HepG2 (cell line): Measurements from ENCODE around the gene TBRG1. TPM values are rescaled to one million over a fixed set of nuclear protein-coding genes. Genes with fewer than 3 reads are reported as not detected.

Experiments used
- ATAC-seq: fragments of 200-7000 bp; cut with Tn5 transposase; 3 replicates; pipeline ENCODE4 v1.9.1; 2020; ENCODE audit warnings: mild to moderate bottlenecking, moderate library complexity
- BruUV-seq: library from RNA; stranded (reverse); fragments of 400-500 nt; replicated peaks from 2 replicates; lab custom pipeline; 2021; lab: Mats Ljungman, UMichigan
- CTCF ChIA-PET: fragments of 300-600 bp; formaldehyde crosslinking; extraction: SDS; loops from one replicate; lab custom pipeline; 2021; ENCODE audit warnings: low total read pairs, inconsistent platforms, low intra/inter-chr PET ratio; lab: Yijun Ruan, JAX
- POLR2A ChIA-PET: fragments of 350-600 bp; sonication (Branson Sonifier 250); formaldehyde crosslinking; loops from one replicate; lab custom pipeline; 2020; ENCODE audit warnings: antibody characterized with exemption, inconsistent platforms; lab: Yijun Ruan, JAX
- DNase-seq: peaks from one replicate; pipeline ENCODE4 v3.0.0-alpha.2; 2015; ENCODE audit warnings: low spot score
- FAIRE-seq: peaks from 3 replicates; lab custom pipeline; 2011; peaks lifted over from hg19 to GRCh38; lab: Jason Lieb, UNC
- H2AFZ ChIP-seq: one replicate; pipeline ENCODE4 v1.6.1; 2011; ENCODE audit warnings: low read length, inconsistent platforms
- H3K27ac ChIP-seq: fragments of 300-600 bp; 3 replicates; pipeline ENCODE4 v1.8.0; 2011; ENCODE audit warnings: mixed run types, mild to moderate bottlenecking, mixed read lengths, low read length, inconsistent platforms; ENCODE audit not compliant: insufficient read depth; ENCODE audit errors: extremely low read length
- H3K27me3 ChIP-seq, 2 experiments: fragments of 200-600 bp in 1 of 2; 2 replicates in 1 of 2; 3 replicates in 1 of 2; pipeline versions ENCODE4 v1.6.0 to v1.8.0; 2011; ENCODE audit warnings: low read length in 2 of 2, mild to moderate bottlenecking in 2 of 2, moderate library complexity in 2 of 2, inconsistent platforms in 1 of 2; ENCODE audit not compliant: insufficient read depth in 2 of 2, control insufficient read depth in 1 of 2
- H3K36me3 ChIP-seq, 2 experiments: fragments of 200-600 bp in 1 of 2; replicated peaks in 1 of 2; 2 replicates in 1 of 2; 3 replicates in 1 of 2; pipeline versions ENCODE4 v1.5.1 to v1.8.0; 2011; ENCODE audit warnings: low read length in 2 of 2, inconsistent platforms in 1 of 2; ENCODE audit not compliant: insufficient read depth in 2 of 2, control insufficient read depth in 1 of 2
- H3K4me1 ChIP-seq: 2 replicates; pipeline ENCODE4 v1.5.1; 2012; ENCODE audit warnings: low read length, inconsistent platforms; ENCODE audit not compliant: insufficient read depth
- H3K4me2 ChIP-seq: 2 replicates; pipeline ENCODE4 v1.6.0; 2011; ENCODE audit warnings: low read depth, low read length, inconsistent platforms
- H3K4me3 ChIP-seq, 3 experiments: fragments of 200-600 bp in 1 of 3; sonication (generic), shearing (Covaris generic) in 1 of 3; replicated peaks in 1 of 3; 2 replicates each; pipeline ENCODE4 v1.5.1; 2011 to 2016; ENCODE audit warnings: low read length in 3 of 3, inconsistent platforms in 2 of 3, low read depth in 2 of 3, mild to moderate bottlenecking in 2 of 3, control low read depth in 1 of 3, mixed read lengths in 1 of 3; ENCODE audit not compliant: insufficient read depth in 1 of 3
- H3K79me2 ChIP-seq: one replicate; pipeline ENCODE4 v1.6.1; 2011; ENCODE audit warnings: low read length, inconsistent platforms; ENCODE audit not compliant: insufficient read depth
- H3K9ac ChIP-seq: 2 replicates; pipeline ENCODE4 v1.6.0; 2011; ENCODE audit warnings: mild to moderate bottlenecking, low read depth, low read length, inconsistent platforms; ENCODE audit not compliant: insufficient read depth
- H3K9me3 ChIP-seq: 2 replicates; pipeline ENCODE4 v1.5.1; 2012; ENCODE audit warnings: mild to moderate bottlenecking, low read length
- H4K20me1 ChIP-seq: 2 replicates; pipeline ENCODE4 v1.6.0; 2011; ENCODE audit warnings: inconsistent platforms, mild to moderate bottlenecking, low read length, moderate library complexity; ENCODE audit not compliant: insufficient read depth
- FOXA1 ChIP-seq, 2 experiments: fragments of 450-650 bp in 1 of 2; sonication (generic) in 1 of 2; formaldehyde crosslinking in 1 of 2; IDR thresholded peaks; 2 replicates each; pipeline versions ENCODE4 v1.4.0 to v1.6.1; 2016 to 2020; ENCODE audit warnings: missing genetic modification reagents in 1 of 2
- GATAD2A ChIP-seq: IDR thresholded peaks from 2 replicates; pipeline ENCODE4 v1.6.1; 2016
- HNF4G ChIP-seq, 2 experiments: sonication (generic) in 1 of 2; formaldehyde crosslinking in 1 of 2; IDR thresholded peaks; 2 replicates each; pipeline versions ENCODE4 v1.4.0 to v1.6.1; 2011 to 2020; ENCODE audit warnings: borderline replicate concordance in 2 of 2, low read depth in 2 of 2, mild to moderate bottlenecking in 2 of 2, low read length in 1 of 2, missing genetic modification reagents in 1 of 2, moderate library complexity in 1 of 2
- IKZF1 ChIP-seq: fragments of 450-650 bp; IDR thresholded peaks from 2 replicates; pipeline ENCODE4 v1.7.1; 2016
- JUN ChIP-seq: sonication (generic); formaldehyde crosslinking; IDR thresholded peaks from 2 replicates; pipeline ENCODE4 v1.4.0; 2020; ENCODE audit warnings: mild to moderate bottlenecking, missing genetic modification reagents
- KDM4B ChIP-seq: sonication (generic); formaldehyde crosslinking; IDR thresholded peaks from 2 replicates; pipeline ENCODE4 v1.4.0; 2020; ENCODE audit warnings: missing genetic modification reagents
- KMT2B ChIP-seq: IDR thresholded peaks from 2 replicates; pipeline ENCODE4 v1.6.1; 2016; ENCODE audit warnings: missing genetic modification reagents, missing compliant biosample characterization
- NR2F6 ChIP-seq, 2 experiments: IDR thresholded peaks; 2 replicates each; pipeline ENCODE4 v1.6.1; 2016; ENCODE audit warnings: antibody characterized with exemption in 1 of 2, mild to moderate bottlenecking in 1 of 2
- SOX5 ChIP-seq: IDR thresholded peaks from 2 replicates; pipeline ENCODE4 v1.6.1; 2016; ENCODE audit warnings: borderline replicate concordance
- U2AF2 ChIP-seq: fragments of 200-400 bp; formaldehyde crosslinking; IDR thresholded peaks from 2 replicates; pipeline ENCODE4 v1.6.1; 2017; ENCODE audit warnings: low read depth, mild to moderate bottlenecking, low read length
- ZBTB3 ChIP-seq: sonication (generic); formaldehyde crosslinking; IDR thresholded peaks from 2 replicates; pipeline ENCODE4 v1.4.0; 2020; ENCODE audit warnings: low read depth, mild to moderate bottlenecking, moderate library complexity, missing genetic modification reagents, borderline replicate concordance
- ZBTB38 ChIP-seq: sonication (generic); formaldehyde crosslinking; IDR thresholded peaks from 2 replicates; pipeline ENCODE4 v1.5.1; 2020; ENCODE audit warnings: mild to moderate bottlenecking, missing genetic modification reagents
- ZBTB43 ChIP-seq: sonication (generic); formaldehyde crosslinking; conservative IDR thresholded peaks from 2 replicates; pipeline ENCODE4 v1.4.0; 2020; ENCODE audit warnings: missing genetic modification reagents
- ZFP36 ChIP-seq: fragments of 150-350 bp; IDR thresholded peaks from 2 replicates; pipeline ENCODE4 v1.6.1; 2018; ENCODE audit warnings: borderline replicate concordance, low read length, low read depth; ENCODE audit not compliant: partially characterized antibody
- ZNF274 ChIP-seq: sonication (generic); formaldehyde crosslinking; IDR thresholded peaks from 2 replicates; pipeline ENCODE4 v1.5.1; 2020; ENCODE audit warnings: mild to moderate bottlenecking, missing genetic modification reagents
- ZNF329 ChIP-seq: sonication (generic); formaldehyde crosslinking; IDR thresholded peaks from 2 replicates; pipeline ENCODE4 v1.9.0; 2021; ENCODE audit warnings: low read depth, mild to moderate bottlenecking, missing genetic modification reagents
- ZNF362 ChIP-seq: sonication (generic); formaldehyde crosslinking; IDR thresholded peaks from 2 replicates; pipeline ENCODE4 v1.4.0; 2020; ENCODE audit warnings: missing genetic modification reagents, mild to moderate bottlenecking, borderline replicate concordance
- ZNF550 ChIP-seq: sonication (generic); formaldehyde crosslinking; IDR thresholded peaks from 2 replicates; pipeline ENCODE4 v1.4.0; 2020; ENCODE audit warnings: mild to moderate bottlenecking, missing genetic modification reagents, borderline replicate concordance
- ZNF747 ChIP-seq: sonication (generic); formaldehyde crosslinking; IDR thresholded peaks from 2 replicates; pipeline ENCODE4 v1.8.1; 2023; ENCODE audit warnings: missing genetic modification reagents, mild to moderate bottlenecking, borderline replicate concordance
- WGBS: methylation state at CpG from one replicate; pipeline ENCODE4 v1.1.6; 2017; ENCODE audit warnings: low lambda C conversion rate; 5-methylcytosine and 5-hydroxymethylcytosine counted together
- in situ Hi-C: cut with HindIII; loops from 2 replicates; pipeline ENCODE4 v1.10.0; 2017; ENCODE audit warnings: low pct_unique_long_range_greater_than_20kb; ENCODE audit not compliant: extremely low pct_ligation_motif_present
- intact Hi-C: fragments of 100-400 bp; cut with micrococcal nuclease; formaldehyde crosslinking; loops from one replicate; pipeline ENCODE4 v1.10.0; 2022; ENCODE audit not compliant: unreplicated experiment
- polyA plus RNA-seq, 8 experiments: library from polyadenylated mRNA; depleted of rRNA in 3 of 8; stranded (reverse) in 7 of 8; unstranded in 1 of 8; fragments of >200 nt; fragmentation: Illumina TruSeq in 4 of 8; extraction: Trizol in 4 of 8; gene quantifications; 2 replicates each; pipeline versions ENCODE4 v1.2.1 to v1.2.3, GENCODE V29; 2011 to 2016; ENCODE audit warnings: low read depth in 4 of 8, missing spikeins in 1 of 8, mixed read lengths in 1 of 8; ENCODE audit not compliant: insufficient read depth in 1 of 8
- total RNA-seq, 5 experiments: library from RNA; depleted of rRNA; stranded (reverse); fragments of >200 nt; fragmentation: Illumina TruSeq; extraction: Trizol; gene quantifications; 2 replicates each; pipeline ENCODE4 v1.2.3, GENCODE V29; 2016; ENCODE audit warnings: low read depth in 1 of 5

TBRG1 gene
- total and polyA plus RNA-seq, 2 of the 13 experiments (the other 11 are each of a cell fraction or from before 2014, with no cell fraction given) = 21.7 to 25.6 TPM

GRCh38 chr11:124643605-124644425 lies 21.2 kb downstream of the TBRG1 start:
- no peak overlapping the region for H3K9ac ChIP-seq
- no peak overlapping the region for H3K27ac ChIP-seq
- H3K4me2 ChIP-seq = no peak overlapping the region
- FAIRE-seq (no peak), ATAC-seq (no peak), DNase-seq (no peak)
- TF ChIP-seq ZNF274 (CRISPR knock-in tag) = no peak
- TF ChIP-seq ZNF550 (CRISPR knock-in tag) = no peak
- no peak for TF ChIP-seq ZNF747 (CRISPR knock-in tag)
- no peak for TF ChIP-seq U2AF2
- no peak for TF ChIP-seq GATAD2A (CRISPR knock-in tag)
- no peak for TF ChIP-seq FOXA1 (IDR thresholded peaks at IDR 0.05)
- no peak for TF ChIP-seq FOXA1 (CRISPR knock-in tag; IDR thresholded peaks at IDR 0.05)
- TF ChIP-seq ZBTB38 (CRISPR knock-in tag) = no peak
- no peak for TF ChIP-seq SOX5 (CRISPR knock-in tag)
- no peak for TF ChIP-seq ZNF362 (CRISPR knock-in tag)
- no peak for TF ChIP-seq ZNF329 (CRISPR knock-in tag)
- no peak for TF ChIP-seq ZBTB3 (CRISPR knock-in tag)
- TF ChIP-seq HNF4G (IDR thresholded peaks at IDR 0.05; ENCODE audit: borderline replicate concordance, low read depth, low read length) = no peak
- no peak for TF ChIP-seq HNF4G (CRISPR knock-in tag; IDR thresholded peaks at IDR 0.05; ENCODE audit: borderline replicate concordance, low read depth)
- no peak for TF ChIP-seq ZBTB43 (CRISPR knock-in tag)
- no peak for TF ChIP-seq IKZF1
- no peak for TF ChIP-seq JUN (CRISPR knock-in tag)
- TF ChIP-seq KMT2B (CRISPR knock-in tag) = no peak
- TF ChIP-seq NR2F6 (IDR thresholded peaks at IDR 0.05) = no peak
- TF ChIP-seq NR2F6 (CRISPR knock-in tag; IDR thresholded peaks at IDR 0.05) = no peak
- no peak for TF ChIP-seq ZFP36
- TF ChIP-seq KDM4B (CRISPR knock-in tag) = no peak
- no peaks in the 10 kb centered on the region for H4K20me1 ChIP-seq
- intact Hi-C loops = loop anchor here (1.0 kb wide), 2 partner anchors 193 to 223 kb away; no protein-coding TSS in a partner anchor
- peaks cover 7% of the 10 kb centered on the region for H3K4me1 ChIP-seq
- H2AFZ ChIP-seq = no peak overlapping the region
- H3K79me2 ChIP-seq = no peaks in the 10 kb centered on the region
- BruUV-seq = no TSS peak
- no peaks in the 10 kb centered on the region for H3K27me3 ChIP-seq
- CTCF ChIA-PET = interaction anchor here (1.6 to 2.2 kb wide), 2 partner anchors 193 to 223 kb away, joined by 17 to 18 read pairs; no protein-coding TSS in a partner anchor
- POLR2A ChIA-PET = interaction anchor here (1.1 kb wide), 1 partner anchor 20 kb away, joined by 5 read pairs; no protein-coding TSS in a partner anchor
- in situ Hi-C loops = loop anchor here (5.0 to 10.0 kb wide), 2 partner anchors 193 to 221 kb away; partner anchors contain the start of gene ROBO3
- WGBS = 13% methylated on average over 3 of the region's 3 CpGs
- no peak overlapping the region for H3K4me3 ChIP-seq
- H3K9me3 ChIP-seq = no peaks in the 10 kb centered on the region
- H3K36me3 ChIP-seq = no peaks in the 10 kb centered on the region
